Heart left ventricle (tissue), 16 donors: ENCODE results near the gene CC2D2B. TPM values are rescaled to one million over a fixed set of nuclear protein-coding genes. Genes with fewer than 3 reads are reported as not detected.

Source experiments
- ATAC-seq, 4 donors: fragments of 200-7000 bp; cut with Tn5 transposase; one replicate each; pipeline ENCODE4 v1.9.1; 2020 to 2022; ENCODE audit warnings: moderate library complexity in 4 of 4, mild to moderate bottlenecking in 3 of 4, moderate number of reproducible peaks in 1 of 4
- DNase-seq, 5 donors: peaks; one replicate each; pipeline ENCODE4 v3.0.0-alpha.2; 2020
- H3K27ac ChIP-seq, 12 donors: fragments of 200-600 bp; sonication (generic) in 4 of 12; one replicate each; pipeline versions ENCODE4 v1.5.0 to v1.8.0; 2016 to 2022; ENCODE audit warnings: mild to moderate bottlenecking in 2 of 12
- H3K27me3 ChIP-seq, 9 donors: fragments of 200-600 bp; sonication (generic) in 2 of 9; one replicate each; pipeline versions ENCODE4 v1.5.1 to v1.8.0; 2016 to 2022; ENCODE audit warnings: mild to moderate bottlenecking in 3 of 9
- H3K36me3 ChIP-seq, 9 donors: fragments of 200-600 bp; sonication (generic) in 2 of 9; one replicate each; pipeline versions ENCODE4 v1.5.0 to v1.8.0; 2018 to 2022; ENCODE audit warnings: mild to moderate bottlenecking in 2 of 9
- H3K4me1 ChIP-seq, 12 donors: fragments of 200-600 bp; sonication (generic) in 4 of 12; one replicate each; pipeline versions ENCODE4 v1.5.0 to v1.8.0; 2016 to 2022; ENCODE audit warnings: mild to moderate bottlenecking in 3 of 12
- H3K4me3 ChIP-seq, 12 donors: fragments of 200-600 bp; sonication (generic) in 4 of 12; one replicate each; pipeline versions ENCODE4 v1.5.0 to v1.8.0; 2017 to 2022; ENCODE audit warnings: mild to moderate bottlenecking in 9 of 12, moderate library complexity in 4 of 12
- H3K9me3 ChIP-seq, 12 donors: fragments of 200-600 bp; sonication (generic) in 4 of 12; one replicate each; pipeline versions ENCODE4 v1.5.0 to v1.8.0; 2016 to 2022; ENCODE audit warnings: mild to moderate bottlenecking in 1 of 12
- POLR2A ChIP-seq, 2 donors: fragments of 450-650 bp; IDR thresholded peaks; one replicate each; pipeline ENCODE4 v1.6.1; 2017; ENCODE audit warnings: antibody characterized with exemption in 2 of 2, mild to moderate bottlenecking in 2 of 2, moderate library complexity in 2 of 2
- WGBS, 4 donors: extraction: QIAGEN DNeasy Blood & Tissue Kit in 2 of 4; methylation state at CpG; one replicate each; pipeline versions ENCODE4 v1.1.5 to v1.1.7; 2013 to 2018; 5-methylcytosine and 5-hydroxymethylcytosine counted together
- intact Hi-C, 10 donors: fragments of 100-400 bp; cut with DNase I; formaldehyde crosslinking; loops; one replicate each; pipeline versions ENCODE4 v1.11.1 to v1.14.2; 2022
- polyA plus RNA-seq, 2 donors: library from polyadenylated mRNA; stranded (reverse); fragments of 200-250 nt; gene quantifications; one replicate each; pipeline ENCODE4 v1.2.3, GENCODE V29; 2013
- total RNA-seq, 9 donors: library from RNA; depleted of rRNA in 2 of 9; stranded (reverse); fragments of >200 nt in 2 of 9; fragmentation: NEBNext Ultra II Directional in 3 of 9; extraction: Animal tissue kit (Norgen Biotek cat#: 25700) in 3 of 9; gene quantifications; one replicate each; pipeline versions ENCODE4 v1.1.0 to v1.2.4, GENCODE V29; 2016 to 2023
- TF ChIP-seq, protein P1 (sequence below), 12 donors: fragments of 200-600 bp; sonication (generic) in 4 of 12; IDR thresholded peaks; one replicate each; pipeline versions ENCODE4 v1.5.0 to v1.8.0; 2018 to 2022; ENCODE audit warnings: antibody characterized with exemption in 12 of 12, mild to moderate bottlenecking in 5 of 12
- donor health status: ischemic (EF 13 %, LVEDD 7.1; RV severe dilation, severe dysfunction).
- donor health status: healthy with polysubstance abuse.
- donor health status: DM: no; HTN: yes; CAD: no.
- donor health status: DM: no; HTN: no; CAD: no.
- donor health status: ischemic (EF 25% LVEDD 6.9; RV normal size, moderate dysfunction).
- donor health status: ischemic (EF 25% LVEDD 5.7; RV mildly dilated, moderate dysfunction).
- donor health status: healthy.
- donor health status: DM: yes; HTN: yes; CAD: no.
- donor health status: ischemic (EF 35%, LVEDD 5.7; RV mildly dilated, moderate dysfunction).
- donor health status: nonischemic (EF 11% LVEDD 7.7; RV severe dilation, severe dysfunction).
- donor health status: DM: yes; HTN: yes; CAD: no.
- donor health status: PGD.
- donor health status: ischemic (EF 29% LVEDD 5.4; RV normal size, mild dysfunction).
- donor health status: nonischemic (EF 23%, LVEDD 6.1; RV moderate dilation, normal function).

CC2D2B gene
- total and polyA plus RNA-seq, 11 donors, result 0.15 to 1.5 (median 0.58) TPM

DNA sequence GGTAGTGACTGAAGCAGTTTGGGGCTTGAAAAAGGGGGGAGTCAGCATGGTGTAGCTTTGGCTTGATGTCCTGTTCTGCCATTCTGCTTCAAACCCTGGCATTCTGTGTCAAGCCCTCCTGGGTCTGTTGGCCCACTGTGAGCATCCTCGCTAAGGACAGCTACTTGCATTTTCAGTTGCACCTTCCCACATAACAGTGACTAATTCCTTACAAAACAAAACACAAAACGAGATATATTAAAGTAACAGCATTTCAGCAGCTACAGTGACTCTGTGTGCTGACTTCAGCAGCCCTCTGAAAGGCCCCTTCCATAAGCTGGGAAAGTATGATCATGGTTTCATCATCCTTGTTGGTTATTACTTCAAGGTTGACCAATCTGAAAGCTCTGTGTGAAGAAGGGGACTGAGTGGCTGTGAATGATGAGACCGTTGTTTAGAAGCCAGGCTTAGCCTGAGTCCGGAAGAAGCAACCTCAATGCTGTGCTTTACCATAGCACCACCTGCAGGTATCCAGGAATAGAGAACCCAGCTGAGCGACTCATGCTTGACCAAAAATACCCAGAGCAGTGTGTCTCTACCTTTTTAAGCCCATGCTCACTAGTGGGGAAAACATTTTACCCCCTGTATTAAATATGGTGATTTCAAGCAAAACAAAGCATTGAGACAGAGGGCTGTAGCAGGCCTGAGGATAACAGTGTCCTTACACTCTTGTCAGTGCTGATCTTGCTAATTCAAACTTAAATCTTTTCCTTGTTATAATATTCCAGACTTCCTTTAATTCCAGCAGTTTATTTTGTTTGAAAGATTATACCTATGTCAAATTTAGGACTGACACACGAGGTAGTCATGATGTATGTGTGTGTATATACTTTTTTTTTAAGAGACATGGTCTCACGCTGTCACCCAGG is 42.6 kb upstream of the CC2D2B start:
- intact Hi-C loops, result loop anchor here in 9 of 10 donors (1.0 to 5.0 kb wide), 4 partner anchors 168 to 173 kb away; partner anchors contain the start of gene TCTN3 (in 6 of the 9)
- no peaks in the 10 kb centered on the region for H3K9me3 ChIP-seq
- H3K27ac ChIP-seq, result no peak overlapping the region
- H3K36me3 ChIP-seq, result peaks cover 0 to 63% (median 43%) of the 10 kb centered on the region in 9 donors
- 36 to 45% (median 39%) methylated on average over 7 of the region's 7 CpGs for WGBS, 4 donors
- H3K4me3 ChIP-seq, result no peak overlapping the region
- TF ChIP-seq POLR2A (IDR thresholded peaks at IDR 0.05), result no peak
- TF ChIP-seq, protein P1, sequence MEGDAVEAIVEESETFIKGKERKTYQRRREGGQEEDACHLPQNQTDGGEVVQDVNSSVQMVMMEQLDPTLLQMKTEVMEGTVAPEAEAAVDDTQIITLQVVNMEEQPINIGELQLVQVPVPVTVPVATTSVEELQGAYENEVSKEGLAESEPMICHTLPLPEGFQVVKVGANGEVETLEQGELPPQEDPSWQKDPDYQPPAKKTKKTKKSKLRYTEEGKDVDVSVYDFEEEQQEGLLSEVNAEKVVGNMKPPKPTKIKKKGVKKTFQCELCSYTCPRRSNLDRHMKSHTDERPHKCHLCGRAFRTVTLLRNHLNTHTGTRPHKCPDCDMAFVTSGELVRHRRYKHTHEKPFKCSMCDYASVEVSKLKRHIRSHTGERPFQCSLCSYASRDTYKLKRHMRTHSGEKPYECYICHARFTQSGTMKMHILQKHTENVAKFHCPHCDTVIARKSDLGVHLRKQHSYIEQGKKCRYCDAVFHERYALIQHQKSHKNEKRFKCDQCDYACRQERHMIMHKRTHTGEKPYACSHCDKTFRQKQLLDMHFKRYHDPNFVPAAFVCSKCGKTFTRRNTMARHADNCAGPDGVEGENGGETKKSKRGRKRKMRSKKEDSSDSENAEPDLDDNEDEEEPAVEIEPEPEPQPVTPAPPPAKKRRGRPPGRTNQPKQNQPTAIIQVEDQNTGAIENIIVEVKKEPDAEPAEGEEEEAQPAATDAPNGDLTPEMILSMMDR (IDR thresholded peaks at IDR 0.05), result peak; percentile 49 to 78 (median 60)
- H3K4me1 ChIP-seq, result peaks cover 0 to 2% (median 0%) of the 10 kb centered on the region in 12 donors
- no peaks in the 10 kb centered on the region for H3K27me3 ChIP-seq
- ATAC-seq (peak in 3 of 4 donors; percentile 86 to 92 (median 89)), DNase-seq (peak in 2 of 5 donors; percentile 23 to 33)

DNA sequence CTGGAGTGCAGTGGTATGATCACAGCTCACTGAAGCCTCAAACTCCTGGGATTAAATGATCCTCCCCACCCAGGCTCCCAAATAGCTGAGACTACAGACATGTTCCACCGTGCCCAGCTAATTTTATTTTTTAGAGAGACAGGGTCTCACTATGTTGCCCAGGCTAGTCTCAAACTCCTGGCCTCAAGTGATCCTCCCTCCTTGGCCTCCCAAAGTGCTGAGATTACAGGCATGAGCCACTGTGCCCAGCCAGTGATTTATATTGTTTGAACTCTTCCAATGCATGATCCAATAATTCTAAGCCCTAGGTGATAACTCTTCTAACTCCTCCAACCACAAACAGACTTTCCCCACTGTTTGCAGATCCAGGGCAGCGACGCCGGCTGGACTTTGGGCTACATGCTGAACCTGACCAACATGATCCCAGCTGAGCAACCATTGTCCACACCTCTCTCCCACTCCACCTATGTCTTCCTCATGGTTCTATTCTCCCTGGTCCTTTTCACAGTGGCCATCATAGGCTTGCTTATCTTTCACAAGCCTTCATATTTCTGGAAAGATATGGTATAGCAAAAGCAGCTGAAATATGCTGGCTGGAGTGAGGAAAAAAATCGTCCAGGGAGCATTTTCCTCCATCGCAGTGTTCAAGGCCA is 41.8 kb upstream of the CC2D2B start:
- TF ChIP-seq, protein P1 (IDR thresholded peaks at IDR 0.05), result no peak
- TF ChIP-seq POLR2A (IDR thresholded peaks at IDR 0.05), result no peak
- H3K27ac ChIP-seq, result no peak overlapping the region
- no peak for ATAC-seq
- intact Hi-C loops, result loop anchor here in 6 of 10 donors (1.0 to 5.0 kb wide), 3 partner anchors 171 to 174 kb away; partner anchors contain the start of gene TCTN3 (in 4 of the 6)
- H3K36me3 ChIP-seq, result peaks cover 0 to 61% (median 46%) of the 10 kb centered on the region in 9 donors
- no peaks in the 10 kb centered on the region for H3K4me1 ChIP-seq
- no peak for DNase-seq
- H3K4me3 ChIP-seq, result no peak overlapping the region
- no peaks in the 10 kb centered on the region for H3K27me3 ChIP-seq
- WGBS, 4 donors, result 82 to 88% (median 88%) methylated on average over 6 of the region's 6 CpGs
- no peaks in the 10 kb centered on the region for H3K9me3 ChIP-seq

DNA sequence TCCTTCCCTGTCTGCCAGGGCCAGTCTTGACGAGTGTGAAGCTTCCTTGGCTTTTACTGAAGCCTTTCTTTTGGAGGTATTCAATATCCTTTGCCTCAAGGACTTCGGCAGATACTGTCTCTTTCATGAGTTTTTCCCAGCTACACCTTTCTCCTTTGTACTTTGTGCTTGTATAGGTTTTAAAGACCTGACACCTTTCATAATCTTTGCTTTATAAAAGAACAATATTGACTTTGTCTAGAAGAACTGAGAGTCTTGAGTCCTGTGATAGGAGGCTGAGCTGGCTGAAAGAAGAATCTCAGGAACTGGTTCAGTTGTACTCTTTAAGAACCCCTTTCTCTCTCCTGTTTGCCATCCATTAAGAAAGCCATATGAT is 41.3 kb upstream of the CC2D2B start:
- WGBS, 4 donors, result 91 to 95% (median 94%) methylated on average over 2 of the region's 2 CpGs

More for the DNA sequence above, 41.3 kb upstream of the CC2D2B start:
- TF ChIP-seq, protein P1 (IDR thresholded peaks at IDR 0.05), result no peak
- TF ChIP-seq POLR2A (IDR thresholded peaks at IDR 0.05), result no peak
- H3K4me3 ChIP-seq, result no peak overlapping the region
- no peak for DNase-seq
- no peak overlapping the region for H3K27ac ChIP-seq
- intact Hi-C loops, result loop anchor here in 4 of 10 donors (5.0 kb wide), 1 partner anchor 174 kb away; the partner anchor contains the start of gene TCTN3 (in 4 of the 4)
- no peaks in the 10 kb centered on the region for H3K9me3 ChIP-seq
- ATAC-seq, result no peak
- no peaks in the 10 kb centered on the region for H3K4me1 ChIP-seq
- peaks cover 0 to 55% (median 46%) of the 10 kb centered on the region in 9 donors for H3K36me3 ChIP-seq
- no peaks in the 10 kb centered on the region for H3K27me3 ChIP-seq
